Measurements from ENCODE around the gene TMEM138.

Gene TMEM138

DNA sequence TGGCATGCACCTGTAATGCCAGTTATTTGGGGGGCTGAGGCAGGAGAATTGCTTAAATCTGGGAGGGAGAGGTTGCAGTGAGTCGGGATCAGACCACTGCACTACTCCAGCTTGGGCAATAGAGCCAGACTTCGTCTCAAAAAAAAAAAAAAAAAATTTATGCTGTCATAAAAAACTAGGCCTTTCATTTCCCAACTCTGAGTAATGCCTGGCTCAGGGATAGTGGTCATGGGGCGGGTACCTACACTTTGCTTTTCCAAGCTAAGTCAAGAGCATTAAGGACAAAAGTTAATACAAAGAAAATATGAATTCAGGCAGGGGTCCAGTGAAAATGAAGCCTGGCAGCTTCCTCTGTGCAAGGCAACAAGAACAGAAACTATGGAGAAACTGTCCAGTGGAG lies 51.3 kb downstream of the TMEM138 start:
- TF ChIP-seq, protein P1, sequence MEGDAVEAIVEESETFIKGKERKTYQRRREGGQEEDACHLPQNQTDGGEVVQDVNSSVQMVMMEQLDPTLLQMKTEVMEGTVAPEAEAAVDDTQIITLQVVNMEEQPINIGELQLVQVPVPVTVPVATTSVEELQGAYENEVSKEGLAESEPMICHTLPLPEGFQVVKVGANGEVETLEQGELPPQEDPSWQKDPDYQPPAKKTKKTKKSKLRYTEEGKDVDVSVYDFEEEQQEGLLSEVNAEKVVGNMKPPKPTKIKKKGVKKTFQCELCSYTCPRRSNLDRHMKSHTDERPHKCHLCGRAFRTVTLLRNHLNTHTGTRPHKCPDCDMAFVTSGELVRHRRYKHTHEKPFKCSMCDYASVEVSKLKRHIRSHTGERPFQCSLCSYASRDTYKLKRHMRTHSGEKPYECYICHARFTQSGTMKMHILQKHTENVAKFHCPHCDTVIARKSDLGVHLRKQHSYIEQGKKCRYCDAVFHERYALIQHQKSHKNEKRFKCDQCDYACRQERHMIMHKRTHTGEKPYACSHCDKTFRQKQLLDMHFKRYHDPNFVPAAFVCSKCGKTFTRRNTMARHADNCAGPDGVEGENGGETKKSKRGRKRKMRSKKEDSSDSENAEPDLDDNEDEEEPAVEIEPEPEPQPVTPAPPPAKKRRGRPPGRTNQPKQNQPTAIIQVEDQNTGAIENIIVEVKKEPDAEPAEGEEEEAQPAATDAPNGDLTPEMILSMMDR (IDR thresholded peaks at IDR 0.05; ENCODE audit: low read depth, low read length), result no peak
- no peak overlapping the region for H3K4me3 ChIP-seq (ENCODE audit: low read depth, low read length)

DNA sequence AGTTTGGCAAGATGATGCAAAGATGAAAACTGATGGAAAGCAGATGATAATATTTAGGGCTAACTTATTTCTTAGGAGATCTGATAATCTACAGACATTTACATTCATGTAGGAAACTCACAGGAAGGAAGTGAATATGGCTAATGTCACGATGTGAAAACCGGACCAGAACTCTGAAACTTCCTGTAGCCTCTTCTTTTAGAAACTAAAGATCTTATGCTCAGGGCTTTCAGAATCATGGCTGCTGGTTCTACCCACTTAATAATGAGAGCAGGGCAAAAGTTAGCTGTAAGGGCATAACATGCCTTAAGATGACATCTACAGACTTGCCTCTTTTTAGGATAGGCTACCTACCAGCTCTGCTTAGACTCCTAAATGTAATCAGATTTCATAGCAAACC lies 52.4 kb downstream of the TMEM138 start:
- H3K4me3 ChIP-seq (ENCODE audit: low read depth, low read length), result no peak overlapping the region
- TF ChIP-seq, protein P1 (IDR thresholded peaks at IDR 0.05; ENCODE audit: low read depth, low read length), result no peak

DNA sequence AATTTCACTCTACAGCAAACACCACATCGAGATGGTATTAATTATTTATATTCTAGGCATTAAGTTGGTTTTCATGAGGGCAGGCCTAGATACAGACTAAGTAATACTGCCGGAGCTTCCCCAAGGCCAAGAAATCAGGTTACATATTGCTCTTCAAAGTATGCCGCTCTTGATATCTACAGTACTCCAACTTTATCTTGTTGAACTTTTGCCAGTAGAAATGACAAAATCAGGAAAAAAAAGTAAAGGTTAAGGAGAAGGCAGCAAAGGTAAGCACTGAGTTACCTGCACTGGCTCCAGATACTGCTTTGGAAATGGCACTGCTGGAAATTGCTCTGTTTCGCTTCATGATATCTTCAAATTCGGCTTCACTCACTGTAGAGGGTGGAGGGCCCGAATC lies 53.2 kb downstream of the TMEM138 start:
- TF ChIP-seq, protein P1 (IDR thresholded peaks at IDR 0.05; ENCODE audit: low read depth, low read length), result no peak
- H3K4me3 ChIP-seq (ENCODE audit: low read depth, low read length), result no peak overlapping the region

DNA sequence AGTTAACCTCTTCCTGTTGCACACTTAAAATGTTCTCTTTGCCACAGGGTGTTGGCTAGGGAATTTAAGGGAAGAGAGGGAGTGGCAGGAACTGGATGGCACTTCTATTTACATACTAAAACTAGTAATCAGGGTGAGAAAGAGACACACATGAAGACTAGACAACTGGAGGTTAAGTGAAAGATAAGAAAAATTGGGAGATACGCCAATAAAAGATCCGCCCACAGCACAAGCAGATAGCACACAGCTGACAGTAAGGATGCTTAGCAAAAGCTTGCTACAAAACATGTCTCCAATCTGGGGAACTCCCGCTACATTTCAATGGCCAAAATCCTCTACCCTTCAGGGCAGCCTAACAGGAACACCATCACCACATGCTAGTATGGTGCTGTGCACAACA lies 54.8 kb downstream of the TMEM138 start:
- no peak overlapping the region for H3K4me3 ChIP-seq (ENCODE audit: low read depth, low read length)
- TF ChIP-seq, protein P1 (IDR thresholded peaks at IDR 0.05; ENCODE audit: low read depth, low read length), result no peak

DNA sequence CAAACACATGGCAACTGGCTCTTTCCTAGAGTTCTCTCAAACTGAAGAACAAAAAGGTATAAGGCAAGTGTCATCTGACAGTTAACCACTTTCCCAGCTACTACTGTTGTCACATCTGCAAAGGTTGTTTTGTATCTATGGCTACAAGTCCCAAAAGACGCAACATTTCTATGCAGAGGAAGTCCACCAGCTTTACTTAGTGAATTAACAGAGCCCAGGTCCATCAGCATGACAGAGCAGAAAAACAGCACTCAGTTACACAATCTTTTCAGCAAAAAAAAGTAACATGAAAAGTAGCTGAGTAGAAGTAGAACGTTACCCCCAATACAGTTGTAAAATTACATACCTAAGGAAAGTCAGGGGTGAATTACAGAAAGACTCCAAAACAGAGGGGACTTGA lies 55.5 kb downstream of the TMEM138 start:
- TF ChIP-seq, protein P1 (IDR thresholded peaks at IDR 0.05; ENCODE audit: low read depth, low read length), result no peak
- no peak overlapping the region for H3K4me3 ChIP-seq (ENCODE audit: low read depth, low read length)

DNA sequence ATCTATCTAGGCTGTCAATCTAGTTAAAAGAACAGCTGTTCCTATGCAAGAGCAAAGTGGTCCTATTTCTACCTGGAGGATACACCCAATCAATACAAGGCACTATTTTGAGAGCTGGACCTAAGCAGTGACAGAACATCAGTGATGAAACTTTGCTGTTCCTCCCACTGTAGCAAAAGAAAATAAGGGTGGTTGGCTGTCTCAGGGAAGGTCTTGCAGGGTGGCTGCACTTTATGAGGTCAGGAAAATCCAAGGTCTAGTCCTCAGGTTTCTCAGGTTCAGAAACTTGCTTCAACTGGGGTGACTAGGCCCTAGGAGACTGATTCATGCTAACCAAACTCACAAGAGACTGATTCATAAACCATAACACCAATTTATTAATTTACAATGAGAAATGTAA lies 56.0 kb downstream of the TMEM138 start:
- TF ChIP-seq, protein P1 (IDR thresholded peaks at IDR 0.05; ENCODE audit: low read depth, low read length), result no peak
- no peak overlapping the region for H3K4me3 ChIP-seq (ENCODE audit: low read depth, low read length)
